Astrocyte of the cerebellum (primary cell): ENCODE results near the gene RHOG.

ENCODE experiments used
- DNase-seq: peaks from one replicate; pipeline ENCODE4 v3.0.0-alpha.2; 2011; ENCODE audit warnings: low read depth
- H3K4me3 ChIP-seq: 2 replicates; pipeline ENCODE4 v1.5.1; 2011; ENCODE audit warnings: mild to moderate bottlenecking, low read depth, low read length, moderate library complexity
- CTCF ChIP-seq: IDR thresholded peaks from 2 replicates; pipeline ENCODE4 v1.5.1; 2012; ENCODE audit warnings: low read length, low read depth, moderate library complexity, mild to moderate bottlenecking; ENCODE audit errors: missing control alignments
- in situ Hi-C: cut with HindIII; loops from 2 replicates; pipeline ENCODE4 v1.10.0; 2017; ENCODE audit warnings: low sequenced_read_pairs

The RHOG gene

GRCh38 chr11:3880724-3881123 is 40.0 kb upstream of the RHOG start:
- no peak for DNase-seq
- TF ChIP-seq CTCF, result no peak
- H3K4me3 ChIP-seq, result no peak overlapping the region
- in situ Hi-C loops, result no loop called here

GRCh38 chr11:3879967-3880542 is 39.3 kb upstream of the RHOG start:
- no peak overlapping the region for H3K4me3 ChIP-seq
- in situ Hi-C loops, result no loop called here
- no peak for TF ChIP-seq CTCF
- no peak for DNase-seq

DNA sequence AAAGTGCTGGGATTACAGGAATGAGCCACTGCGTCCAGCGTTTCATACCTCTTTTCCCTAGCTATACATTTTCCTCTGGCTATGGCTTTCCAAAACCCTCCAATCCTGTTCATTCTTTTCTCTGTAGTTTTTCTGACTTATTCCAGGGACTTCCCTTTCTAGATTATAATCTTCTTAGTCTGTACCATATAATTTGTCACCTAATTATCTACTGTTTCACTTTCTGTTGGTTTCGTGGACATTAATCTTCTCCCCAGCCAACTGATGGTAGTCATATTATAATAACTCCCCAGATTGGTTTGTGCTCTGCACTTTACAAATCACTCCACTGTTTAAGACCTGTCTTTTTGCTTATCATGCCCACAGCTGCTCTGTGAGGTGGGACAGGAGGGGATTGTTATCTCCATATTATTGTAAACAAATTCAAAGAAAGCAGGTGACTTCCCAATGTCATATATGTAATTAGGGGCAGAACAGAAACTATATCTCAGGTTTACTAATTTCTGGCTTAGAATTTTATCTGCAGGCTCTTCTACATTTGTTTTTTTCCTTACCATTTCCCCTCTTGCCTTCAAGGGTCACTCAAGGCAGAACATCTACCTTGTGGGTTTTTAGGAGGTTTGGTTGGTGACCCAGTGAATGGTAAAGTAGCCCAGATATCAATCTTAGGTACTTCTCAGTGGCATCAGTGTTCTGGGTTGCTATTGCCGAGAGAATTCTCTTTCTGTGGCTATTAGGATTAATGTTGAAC is 38.6 kb upstream of the RHOG start:
- in situ Hi-C loops, result no loop called here
- TF ChIP-seq CTCF, result no peak
- no peak for DNase-seq
- H3K4me3 ChIP-seq, result no peak overlapping the region

- in situ Hi-C loops, result no loop called here
- H3K4me3 ChIP-seq, result no peak overlapping the region
- no peak for TF ChIP-seq CTCF
- DNase-seq, result no peak
Measured at GRCh38 chr11:3878258-3878584, 37.5 kb upstream of the RHOG start.

GRCh38 chr11:3877364-3878257 is 36.9 kb upstream of the RHOG start:
- DNase-seq, result no peak
- no peak overlapping the region for H3K4me3 ChIP-seq
- in situ Hi-C loops, result no loop called here
- no peak for TF ChIP-seq CTCF

DNA sequence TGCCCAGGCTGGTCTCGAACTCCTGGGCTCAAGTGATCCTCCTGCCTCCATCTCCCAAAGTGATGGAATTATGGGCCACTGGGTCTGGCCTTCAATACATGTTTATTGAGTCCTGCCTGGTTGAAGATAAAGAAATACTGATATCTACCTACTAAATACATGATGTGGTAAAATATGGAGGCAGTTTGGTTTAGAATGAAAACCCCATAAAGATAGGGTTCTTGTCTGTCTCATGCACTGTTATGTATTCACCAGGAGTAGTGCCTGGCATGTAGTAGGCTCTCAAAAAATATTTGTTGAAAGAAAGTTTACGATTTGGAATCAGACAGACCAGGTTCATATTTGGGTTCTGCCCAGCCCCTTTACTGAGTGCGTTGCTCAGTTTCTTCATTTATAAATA is 35.9 kb upstream of the RHOG start:
- TF ChIP-seq CTCF, result no peak
- in situ Hi-C loops, result no loop called here
- H3K4me3 ChIP-seq, result no peak overlapping the region
- DNase-seq, result no peak
